C4-2B (cell line): Measurements from ENCODE around the gene SP140.
"Not testable (repeated sequence)": the region's sequence is repeated elsewhere in the genome, so short reads cannot be mapped to it uniquely, and the experiment has no call there.

Experiments used
- CTCF ChIP-seq: fragments of 450-650 bp; conservative IDR thresholded peaks from 2 replicates; pipeline ENCODE4 v1.5.1; 2017; ENCODE audit warnings: mild to moderate bottlenecking
- ZFX ChIP-seq: fragments of 450-650 bp; IDR thresholded peaks from 2 replicates; pipeline ENCODE4 v1.6.1; 2017

- TF ChIP-seq CTCF, ZFX: not testable (repeated sequence)
Measured at GRCh38 chr2:230310792-230311191, 85.3 kb downstream of the SP140 start.
